SK-N-SH treated with all-trans-retinoic acid at 6 μM for 48 hours (cell line): ENCODE data around the gene MINK1.

Source experiments
- ATAC-seq: fragments of 200-7000 bp; cut with Tn5 transposase; 3 replicates; pipeline ENCODE4 v1.9.1; 2020; ENCODE audit warnings: mild to moderate bottlenecking, moderate library complexity
- ARNTL ChIP-seq: fragments of 450-650 bp; formaldehyde crosslinking; IDR thresholded peaks from 2 replicates; pipeline ENCODE4 v1.5.0; 2020; ENCODE audit warnings: low read depth, mild to moderate bottlenecking, moderate library complexity, borderline replicate concordance
- BACH2 ChIP-seq: fragments of 250-450 bp; sonication (Bioruptor Pico); IDR thresholded peaks from 2 replicates; pipeline ENCODE4 v1.9.0; 2021; ENCODE audit warnings: mild to moderate bottlenecking, borderline replicate concordance
- CREB5 ChIP-seq: fragments of 250-450 bp; sonication (Bioruptor Pico); IDR thresholded peaks from 2 replicates; pipeline ENCODE4 v1.5.1; 2020; ENCODE audit warnings: low read depth, mild to moderate bottlenecking, moderate library complexity
- CSDC2 ChIP-seq: fragments of 250-450 bp; sonication (Bioruptor Pico); IDR thresholded peaks from 2 replicates; pipeline ENCODE4 v1.5.0; 2020; ENCODE audit warnings: mild to moderate bottlenecking, moderate library complexity
- CSRNP3 ChIP-seq: fragments of 250-450 bp; sonication (Bioruptor Pico); IDR thresholded peaks from 2 replicates; pipeline ENCODE4 v1.5.1; 2021; ENCODE audit warnings: mild to moderate bottlenecking, moderate library complexity
- ESRRG ChIP-seq: fragments of 250-450 bp; sonication (Bioruptor Pico); IDR thresholded peaks from 2 replicates; pipeline ENCODE4 v1.6.1; 2021; ENCODE audit warnings: mild to moderate bottlenecking
- GLIS3 ChIP-seq: fragments of 250-450 bp; sonication (Bioruptor Pico); IDR thresholded peaks from 2 replicates; pipeline ENCODE4 v1.5.0; 2020; ENCODE audit warnings: mild to moderate bottlenecking, moderate library complexity
- ISL1 ChIP-seq: fragments of 250-450 bp; sonication (Bioruptor Pico); IDR thresholded peaks from 2 replicates; pipeline ENCODE4 v2.1.2; 2022; ENCODE audit warnings: mild to moderate bottlenecking, moderate library complexity
- OSR1 ChIP-seq: fragments of 250-450 bp; sonication (Bioruptor Pico); IDR thresholded peaks from 2 replicates; pipeline ENCODE4 v1.8.0; 2022; ENCODE audit warnings: moderate library complexity, mild to moderate bottlenecking, inconsistent platforms
- PATZ1 ChIP-seq: fragments of 250-450 bp; sonication (Bioruptor Pico); IDR thresholded peaks from 2 replicates; pipeline ENCODE4 v1.8.0; 2020; ENCODE audit warnings: mild to moderate bottlenecking, moderate library complexity, borderline replicate concordance
- POU6F1 ChIP-seq: fragments of 250-450 bp; sonication (Bioruptor Pico); IDR thresholded peaks from 2 replicates; pipeline ENCODE4 v1.8.0; 2021; ENCODE audit warnings: low read depth, mild to moderate bottlenecking, moderate library complexity, borderline replicate concordance
- PPARA ChIP-seq: fragments of 250-450 bp; sonication (Bioruptor Pico); IDR thresholded peaks from 2 replicates; pipeline ENCODE4 v1.5.0; 2020; ENCODE audit warnings: mild to moderate bottlenecking, borderline replicate concordance
- RARB ChIP-seq: fragments of 250-450 bp; sonication (Bioruptor Pico); IDR thresholded peaks from 2 replicates; pipeline ENCODE4 v1.8.0; 2021; ENCODE audit warnings: mild to moderate bottlenecking, moderate library complexity
- SNAI2 ChIP-seq: fragments of 250-450 bp; sonication (Bioruptor Pico); IDR thresholded peaks from 2 replicates; pipeline ENCODE4 v1.5.0; 2020; ENCODE audit warnings: mild to moderate bottlenecking, moderate library complexity
- TOX ChIP-seq: fragments of 250-450 bp; sonication (Bioruptor Pico); IDR thresholded peaks from 2 replicates; pipeline ENCODE4 v1.8.0; 2021; ENCODE audit warnings: mild to moderate bottlenecking, moderate library complexity, borderline replicate concordance
- TSHZ2 ChIP-seq: fragments of 250-450 bp; sonication (Bioruptor Pico); IDR thresholded peaks from 2 replicates; pipeline ENCODE4 v1.5.0; 2020; ENCODE audit warnings: mild to moderate bottlenecking, moderate library complexity
- ZC3H10 ChIP-seq: fragments of 250-450 bp; sonication (Bioruptor Pico); IDR thresholded peaks from 2 replicates; pipeline ENCODE4 v1.5.1; 2021; ENCODE audit warnings: mild to moderate bottlenecking, moderate library complexity
- ZFP3 ChIP-seq: fragments of 250-450 bp; sonication (Bioruptor Pico); IDR thresholded peaks from 2 replicates; pipeline ENCODE4 v1.5.0; 2020; ENCODE audit warnings: mild to moderate bottlenecking, moderate library complexity
- ZFP30 ChIP-seq: fragments of 450-650 bp; formaldehyde crosslinking; IDR thresholded peaks from 2 replicates; pipeline ENCODE4 v1.5.0; 2022; ENCODE audit warnings: mild to moderate bottlenecking, moderate library complexity
- ZNF565 ChIP-seq: fragments of 450-650 bp; formaldehyde crosslinking; conservative IDR thresholded peaks from 2 replicates; pipeline ENCODE4 v1.5.0; 2020; ENCODE audit warnings: low read depth, mild to moderate bottlenecking, moderate library complexity
- ZNF70 ChIP-seq: fragments of 450-650 bp; formaldehyde crosslinking; IDR thresholded peaks from 2 replicates; pipeline ENCODE4 v1.5.0; 2020; ENCODE audit warnings: mild to moderate bottlenecking, moderate library complexity
- ZNF8 ChIP-seq: fragments of 450-650 bp; formaldehyde crosslinking; IDR thresholded peaks from 2 replicates; pipeline ENCODE4 v1.5.0; 2020; ENCODE audit warnings: mild to moderate bottlenecking, moderate library complexity

The MINK1 gene

GRCh38 chr17:4796552-4796920 lies 36.6 kb upstream of the MINK1 start:
- peak; percentile 96 for ATAC-seq

GRCh38 chr17:4800462-4801196 lies 32.5 kb upstream of the MINK1 start:
- TF ChIP-seq ZNF565 (CRISPR knock-in tag) (no peak), POU6F1 (CRISPR knock-in tag) (no peak), ZFP3 (CRISPR knock-in tag) (no peak), TOX (CRISPR knock-in tag) (no peak), CSRNP3 (CRISPR knock-in tag) (no peak), BACH2 (CRISPR knock-in tag) (no peak), ZFP30 (CRISPR knock-in tag) (no peak), ISL1 (CRISPR knock-in tag) (no peak), TSHZ2 (CRISPR knock-in tag) (no peak), SNAI2 (CRISPR knock-in tag) (no peak), ARNTL (CRISPR knock-in tag) (no peak), ZC3H10 (CRISPR knock-in tag) (no peak), PATZ1 (no peak), RARB (CRISPR knock-in tag) (no peak), GLIS3 (CRISPR knock-in tag) (no peak), CREB5 (CRISPR knock-in tag) (no peak), ZNF8 (CRISPR knock-in tag) (no peak), ZNF70 (no peak)
- no peak for ATAC-seq

More at GRCh38 chr17:4796552-4796920, 36.6 kb upstream of the MINK1 start:
- TF ChIP-seq ESRRG (CRISPR knock-in tag) (no peak), ZFP3 (CRISPR knock-in tag) (no peak), CSDC2 (no peak), ZNF565 (CRISPR knock-in tag) (no peak), ISL1 (CRISPR knock-in tag) (no peak), BACH2 (CRISPR knock-in tag) (no peak), SNAI2 (CRISPR knock-in tag) (no peak), OSR1 (CRISPR knock-in tag) (no peak), ZFP30 (CRISPR knock-in tag) (no peak)

- no peak for ATAC-seq
- TF ChIP-seq ZC3H10 (CRISPR knock-in tag) (no peak), ZFP30 (CRISPR knock-in tag) (no peak), CSRNP3 (CRISPR knock-in tag) (no peak), SNAI2 (CRISPR knock-in tag) (no peak), ZNF70 (no peak), OSR1 (CRISPR knock-in tag) (no peak), BACH2 (CRISPR knock-in tag) (no peak), TSHZ2 (CRISPR knock-in tag) (no peak), ARNTL (CRISPR knock-in tag) (no peak), ISL1 (CRISPR knock-in tag) (no peak), CSDC2 (no peak), TOX (CRISPR knock-in tag) (no peak), PPARA (CRISPR knock-in tag) (no peak), GLIS3 (CRISPR knock-in tag) (no peak), ZFP3 (CRISPR knock-in tag) (no peak)
Measured at GRCh38 chr17:4802228-4802627, 30.9 kb upstream of the MINK1 start, which contains the start of gene C17orf114. Gene C17orf114, minus strand, starts transcription at chr17:4802328.
